ENCODE measurements around the gene COL6A5.

COL6A5 gene

DNA sequence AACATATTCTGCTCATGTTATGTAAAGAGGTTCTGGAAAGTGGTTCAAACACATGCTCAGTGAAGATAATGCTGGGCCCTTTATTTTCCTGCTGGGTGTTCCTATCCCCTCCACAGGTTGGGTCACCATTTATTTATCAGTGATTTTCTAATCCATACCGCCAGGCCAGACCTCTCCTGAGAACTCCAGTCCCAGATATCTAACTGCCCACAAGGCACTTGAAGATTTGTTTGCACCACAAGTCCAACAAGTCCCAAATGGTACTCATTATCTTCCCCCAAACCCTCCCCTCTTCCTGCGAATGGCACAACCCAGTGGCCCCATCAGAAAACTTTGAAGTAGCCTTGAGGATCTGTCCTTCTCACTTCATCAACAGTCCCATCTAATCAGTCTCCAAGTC is 176.9 kb downstream of the COL6A5 start:
- no peak overlapping the region for H3K4me3 ChIP-seq (ENCODE audit: low read depth, low read length)
- no peak for DNase-seq (ENCODE audit: low read depth)
- TF ChIP-seq, protein P1, sequence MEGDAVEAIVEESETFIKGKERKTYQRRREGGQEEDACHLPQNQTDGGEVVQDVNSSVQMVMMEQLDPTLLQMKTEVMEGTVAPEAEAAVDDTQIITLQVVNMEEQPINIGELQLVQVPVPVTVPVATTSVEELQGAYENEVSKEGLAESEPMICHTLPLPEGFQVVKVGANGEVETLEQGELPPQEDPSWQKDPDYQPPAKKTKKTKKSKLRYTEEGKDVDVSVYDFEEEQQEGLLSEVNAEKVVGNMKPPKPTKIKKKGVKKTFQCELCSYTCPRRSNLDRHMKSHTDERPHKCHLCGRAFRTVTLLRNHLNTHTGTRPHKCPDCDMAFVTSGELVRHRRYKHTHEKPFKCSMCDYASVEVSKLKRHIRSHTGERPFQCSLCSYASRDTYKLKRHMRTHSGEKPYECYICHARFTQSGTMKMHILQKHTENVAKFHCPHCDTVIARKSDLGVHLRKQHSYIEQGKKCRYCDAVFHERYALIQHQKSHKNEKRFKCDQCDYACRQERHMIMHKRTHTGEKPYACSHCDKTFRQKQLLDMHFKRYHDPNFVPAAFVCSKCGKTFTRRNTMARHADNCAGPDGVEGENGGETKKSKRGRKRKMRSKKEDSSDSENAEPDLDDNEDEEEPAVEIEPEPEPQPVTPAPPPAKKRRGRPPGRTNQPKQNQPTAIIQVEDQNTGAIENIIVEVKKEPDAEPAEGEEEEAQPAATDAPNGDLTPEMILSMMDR (IDR thresholded peaks at IDR 0.05; ENCODE audit: insufficient read depth, low read depth, low read length, missing control alignments), result no peak

DNA sequence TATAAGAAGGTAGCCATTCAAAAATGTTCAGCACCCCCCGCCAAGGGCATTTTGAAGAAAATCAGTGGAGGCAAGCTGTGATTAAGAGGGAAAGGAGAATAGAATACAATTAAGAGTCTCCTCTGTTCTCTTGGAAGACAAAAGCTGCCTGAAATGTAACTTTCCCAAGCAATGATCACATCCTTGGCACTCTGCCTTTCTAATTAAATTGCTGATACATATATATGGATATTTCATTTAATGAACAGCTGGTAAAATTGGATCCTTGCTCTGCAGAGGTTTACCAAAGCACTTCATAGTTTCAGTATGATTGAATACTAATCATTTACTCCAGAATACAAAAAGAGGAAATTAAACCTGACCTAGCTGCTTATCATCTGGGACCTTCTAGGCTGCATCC is 182.0 kb downstream of the COL6A5 start:
- TF ChIP-seq, protein P1 (IDR thresholded peaks at IDR 0.05; ENCODE audit: insufficient read depth, low read depth, low read length, missing control alignments), result no peak
- DNase-seq (ENCODE audit: low read depth), result no peak
- H3K4me3 ChIP-seq (ENCODE audit: low read depth, low read length), result no peak overlapping the region

DNA sequence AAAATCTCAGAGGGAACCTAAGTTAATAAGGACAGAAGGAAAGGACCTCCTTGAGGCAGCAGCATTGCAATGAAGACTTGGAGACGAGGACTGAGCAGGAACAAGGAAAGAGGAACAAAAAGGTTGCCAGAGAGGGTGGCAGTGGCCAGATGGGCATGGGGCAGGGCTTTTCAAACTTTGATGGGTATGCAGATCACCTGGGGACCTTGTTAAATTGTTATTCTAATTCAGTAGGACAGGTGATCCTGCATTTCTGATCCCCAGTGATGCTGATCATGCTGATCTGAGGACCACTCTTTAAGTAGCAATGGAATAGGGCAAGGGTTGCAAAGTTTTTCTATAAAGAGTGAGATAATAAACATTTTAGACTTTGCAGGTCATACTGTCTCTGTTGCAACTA is 182.6 kb downstream of the COL6A5 start:
- H3K4me3 ChIP-seq (ENCODE audit: low read depth, low read length), result no peak overlapping the region
- no peak for DNase-seq (ENCODE audit: low read depth)
- TF ChIP-seq, protein P1 (IDR thresholded peaks at IDR 0.05; ENCODE audit: insufficient read depth, low read depth, low read length, missing control alignments), result no peak

DNA sequence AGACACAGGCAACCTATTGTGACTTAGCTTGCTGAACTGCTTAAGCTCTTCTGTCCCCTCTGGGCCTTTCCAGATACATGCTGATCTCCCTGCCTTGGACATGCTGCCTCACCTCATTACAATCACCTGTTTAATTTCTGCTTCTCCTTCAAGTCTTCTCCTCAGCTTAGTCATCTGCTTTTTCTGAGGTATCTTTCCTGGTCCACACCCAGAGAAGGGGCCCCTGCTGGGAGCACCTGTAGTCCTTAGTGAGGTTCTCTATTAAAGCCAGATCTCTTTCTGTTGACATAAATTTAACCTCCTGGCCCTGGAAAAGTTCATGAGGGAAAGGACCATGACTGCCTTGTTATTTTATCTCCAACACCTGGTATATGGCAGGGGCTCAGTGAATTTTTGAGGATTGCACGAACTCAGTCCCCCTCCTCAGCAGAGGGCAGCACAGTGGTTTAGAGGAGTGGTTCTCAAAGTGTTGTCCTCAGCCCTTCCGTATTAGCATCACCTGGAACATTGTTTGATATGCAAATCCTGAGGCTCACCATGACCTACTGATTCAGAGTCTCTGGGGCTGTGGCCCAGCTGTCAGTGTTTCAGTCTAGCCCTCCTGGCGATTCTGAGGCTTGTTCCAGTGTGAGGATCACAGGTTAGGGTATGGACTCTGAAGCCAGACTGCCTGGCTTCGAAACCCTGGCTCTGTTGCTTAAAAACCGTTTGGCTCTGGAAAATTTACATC is 184.2 kb downstream of the COL6A5 start:
- no peak overlapping the region for H3K4me3 ChIP-seq (ENCODE audit: low read depth, low read length)
- TF ChIP-seq, protein P1 (IDR thresholded peaks at IDR 0.05; ENCODE audit: insufficient read depth, low read depth, low read length, missing control alignments), result no peak
- DNase-seq (ENCODE audit: low read depth), result peak; percentile 6

DNA sequence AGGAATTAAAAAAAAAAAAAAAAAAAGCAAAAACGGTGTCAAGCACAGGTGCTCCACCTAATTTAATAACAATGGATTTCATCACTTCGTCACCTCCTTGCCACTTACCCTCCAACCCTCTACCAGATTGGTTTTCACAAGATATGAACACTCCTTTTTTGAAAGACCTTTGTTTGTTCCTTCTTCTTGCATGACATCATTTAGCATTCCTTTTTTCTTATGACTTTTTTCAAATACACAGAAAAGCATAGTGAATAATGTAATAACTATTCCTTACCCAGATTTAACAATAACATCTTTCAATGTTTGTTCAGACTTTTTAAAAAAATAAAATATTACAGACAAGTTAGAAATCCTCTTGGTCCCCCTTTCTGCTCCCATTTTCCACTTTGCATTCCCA is 187.8 kb downstream of the COL6A5 start:
- H3K4me3 ChIP-seq (ENCODE audit: low read depth, low read length), result no peak overlapping the region
- no peak for DNase-seq (ENCODE audit: low read depth)
- TF ChIP-seq, protein P1 (IDR thresholded peaks at IDR 0.05; ENCODE audit: insufficient read depth, low read depth, low read length, missing control alignments), result no peak

Data from GM12865 (cell line).